Osteoblast (primary cell): Measurements from ENCODE around the gene SNRK. TPM values are rescaled to one million over a fixed set of nuclear protein-coding genes. Genes with fewer than 3 reads are reported as not detected.

ENCODE experiments used
- DNase-seq: peaks from one replicate; pipeline ENCODE4 v3.0.0; 2011; ENCODE audit warnings: low spot score, mixed read lengths; ENCODE audit not compliant: insufficient read length; ENCODE audit errors: missing footprints
- H2AFZ ChIP-seq: 2 replicates; pipeline ENCODE4 v1.6.0; 2011; ENCODE audit warnings: mild to moderate bottlenecking, low read length
- H3K27ac ChIP-seq: 2 replicates; pipeline ENCODE4 v1.5.1; 2011; ENCODE audit warnings: mild to moderate bottlenecking, low read depth, low read length, moderate library complexity
- H3K27me3 ChIP-seq: 2 replicates; pipeline ENCODE4 v1.6.0; 2012; ENCODE audit warnings: mild to moderate bottlenecking, control low read depth, inconsistent platforms, low read length, moderate library complexity; ENCODE audit not compliant: insufficient read depth
- H3K36me3 ChIP-seq: 2 replicates; pipeline ENCODE4 v1.5.1; 2011; ENCODE audit warnings: mild to moderate bottlenecking, low read length, control low read depth, moderate library complexity; ENCODE audit not compliant: insufficient read depth
- H3K4me1 ChIP-seq: 2 replicates; pipeline ENCODE4 v1.5.1; 2011; ENCODE audit warnings: mild to moderate bottlenecking, low read length, control low read depth, moderate library complexity; ENCODE audit not compliant: insufficient read depth
- H3K4me2 ChIP-seq: 2 replicates; pipeline ENCODE4 v1.6.0; 2011; ENCODE audit warnings: mild to moderate bottlenecking, low read length; ENCODE audit not compliant: insufficient read depth
- H3K4me3 ChIP-seq: fragments of 200-600 bp; sonication (generic); 3 replicates; pipeline ENCODE4 v1.5.1; 2012; ENCODE audit warnings: mild to moderate bottlenecking, low read length, inconsistent platforms; ENCODE audit not compliant: insufficient read depth
- H3K79me2 ChIP-seq: 2 replicates; pipeline ENCODE4 v1.6.0; 2012; ENCODE audit warnings: mild to moderate bottlenecking, low read length, control low read depth, inconsistent platforms; ENCODE audit not compliant: insufficient read depth
- H3K9me3 ChIP-seq: 2 replicates; pipeline ENCODE4 v1.5.1; 2011; ENCODE audit warnings: low read depth, low read length, control low read depth
- H4K20me1 ChIP-seq: 2 replicates; pipeline ENCODE4 v1.6.0; 2012; ENCODE audit warnings: mild to moderate bottlenecking, low read length, control low read depth; ENCODE audit not compliant: insufficient read depth
- total RNA-seq: library from RNA; depleted of rRNA; stranded (reverse); fragments of >200 nt; gene quantifications from 2 replicates; pipeline ENCODE4 v1.2.3, GENCODE V29; 2012
- TF ChIP-seq, protein P1 (sequence below): IDR thresholded peaks from 2 replicates; pipeline ENCODE4 v1.5.1; 2011; ENCODE audit warnings: mild to moderate bottlenecking, low read depth, low read length, moderate library complexity; ENCODE audit errors: extremely low read depth

The SNRK gene
- total RNA-seq, 1 donor, result 26.1 TPM

DNA sequence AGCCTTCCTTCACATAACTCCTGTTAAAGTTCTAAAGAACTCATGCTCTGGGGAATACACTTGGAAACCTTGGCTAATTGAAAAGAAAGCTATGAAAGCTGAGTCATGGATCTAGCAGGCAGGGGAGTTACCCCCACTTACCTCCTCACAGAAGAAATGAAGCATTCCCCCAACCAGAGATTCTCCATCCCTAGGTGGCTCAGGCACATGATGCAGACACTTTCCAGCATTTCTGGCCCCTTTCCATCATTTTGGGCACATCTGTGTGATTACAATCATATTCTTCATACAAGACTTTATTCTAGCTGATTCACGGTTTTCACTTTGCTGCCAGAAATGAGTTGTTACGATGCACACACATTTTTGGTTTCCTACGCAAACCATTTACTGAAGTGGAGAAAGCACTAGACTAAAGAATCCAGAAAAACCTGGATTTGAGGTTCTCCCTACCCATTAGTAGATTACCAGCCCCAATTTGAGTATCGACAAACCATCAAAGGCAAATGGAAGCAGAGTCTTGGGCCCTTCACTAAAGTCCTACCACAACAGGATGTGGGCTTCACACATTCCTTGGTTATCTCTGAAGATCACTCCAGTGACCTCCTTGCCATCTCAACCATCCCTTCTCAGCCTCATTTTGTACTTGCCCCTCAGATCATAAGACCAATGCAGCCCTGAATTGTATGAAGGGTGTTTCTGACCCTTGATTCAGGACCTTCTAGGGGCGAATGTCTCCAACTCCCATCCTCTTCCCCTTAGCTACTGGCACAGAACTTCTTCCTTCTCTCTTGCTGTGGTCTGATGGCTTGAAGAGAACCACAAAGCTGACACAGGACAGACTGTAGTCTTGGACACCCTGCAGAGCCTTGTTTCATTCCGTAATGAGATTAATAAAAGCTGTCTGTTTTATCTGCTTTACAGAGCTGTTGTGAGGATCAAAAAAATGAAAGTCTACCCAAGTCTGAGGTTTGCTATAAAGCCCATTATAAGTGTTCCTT is 42.5 kb upstream of the SNRK start:
- Histone ChIP-seq H4K20me1 (no peaks in the 10 kb centered on the region), H3K4me2 (no peak overlapping the region), H3K79me2 (no peaks in the 10 kb centered on the region), H3K36me3 (no peaks in the 10 kb centered on the region), H3K27ac (no peak overlapping the region), H3K4me3 (no peak overlapping the region), H2AFZ (no peak overlapping the region), H3K4me1 (no peaks in the 10 kb centered on the region), H3K27me3 (peaks cover 22% of the 10 kb centered on the region), H3K9me3 (peaks cover 2% of the 10 kb centered on the region)
- TF ChIP-seq, protein P1, sequence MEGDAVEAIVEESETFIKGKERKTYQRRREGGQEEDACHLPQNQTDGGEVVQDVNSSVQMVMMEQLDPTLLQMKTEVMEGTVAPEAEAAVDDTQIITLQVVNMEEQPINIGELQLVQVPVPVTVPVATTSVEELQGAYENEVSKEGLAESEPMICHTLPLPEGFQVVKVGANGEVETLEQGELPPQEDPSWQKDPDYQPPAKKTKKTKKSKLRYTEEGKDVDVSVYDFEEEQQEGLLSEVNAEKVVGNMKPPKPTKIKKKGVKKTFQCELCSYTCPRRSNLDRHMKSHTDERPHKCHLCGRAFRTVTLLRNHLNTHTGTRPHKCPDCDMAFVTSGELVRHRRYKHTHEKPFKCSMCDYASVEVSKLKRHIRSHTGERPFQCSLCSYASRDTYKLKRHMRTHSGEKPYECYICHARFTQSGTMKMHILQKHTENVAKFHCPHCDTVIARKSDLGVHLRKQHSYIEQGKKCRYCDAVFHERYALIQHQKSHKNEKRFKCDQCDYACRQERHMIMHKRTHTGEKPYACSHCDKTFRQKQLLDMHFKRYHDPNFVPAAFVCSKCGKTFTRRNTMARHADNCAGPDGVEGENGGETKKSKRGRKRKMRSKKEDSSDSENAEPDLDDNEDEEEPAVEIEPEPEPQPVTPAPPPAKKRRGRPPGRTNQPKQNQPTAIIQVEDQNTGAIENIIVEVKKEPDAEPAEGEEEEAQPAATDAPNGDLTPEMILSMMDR, result no peak
- no peak for DNase-seq

DNA sequence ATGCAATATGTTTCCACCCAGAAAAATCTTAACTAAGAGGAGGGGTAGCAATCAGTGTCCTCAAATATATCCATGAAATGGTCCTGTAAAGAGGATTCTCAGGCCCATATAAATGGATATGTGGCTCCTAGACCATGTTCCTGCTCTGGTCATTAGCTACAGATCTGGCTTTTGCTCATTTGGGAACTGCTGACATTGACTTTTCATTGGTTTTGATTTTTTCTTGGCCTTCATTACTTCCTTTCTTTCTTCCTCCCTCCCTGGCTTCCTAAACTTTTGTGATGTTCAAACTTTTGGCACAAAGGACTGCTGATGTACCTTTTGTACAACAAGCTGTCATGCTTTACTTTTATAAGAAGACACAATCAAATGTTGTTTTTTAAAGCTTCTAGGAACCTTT is 41.6 kb upstream of the SNRK start:
- no peak overlapping the region for H3K27ac ChIP-seq
- H3K36me3 ChIP-seq, result no peaks in the 10 kb centered on the region
- peaks cover 22% of the 10 kb centered on the region for H3K27me3 ChIP-seq
- H2AFZ ChIP-seq, result no peak overlapping the region
- TF ChIP-seq, protein P1, result no peak
- H4K20me1 ChIP-seq, result no peaks in the 10 kb centered on the region
- H3K4me2 ChIP-seq, result no peak overlapping the region
- DNase-seq, result no peak
- peaks cover 2% of the 10 kb centered on the region for H3K9me3 ChIP-seq
- H3K4me1 ChIP-seq, result no peaks in the 10 kb centered on the region
- H3K4me3 ChIP-seq, result no peak overlapping the region
- no peaks in the 10 kb centered on the region for H3K79me2 ChIP-seq

DNA sequence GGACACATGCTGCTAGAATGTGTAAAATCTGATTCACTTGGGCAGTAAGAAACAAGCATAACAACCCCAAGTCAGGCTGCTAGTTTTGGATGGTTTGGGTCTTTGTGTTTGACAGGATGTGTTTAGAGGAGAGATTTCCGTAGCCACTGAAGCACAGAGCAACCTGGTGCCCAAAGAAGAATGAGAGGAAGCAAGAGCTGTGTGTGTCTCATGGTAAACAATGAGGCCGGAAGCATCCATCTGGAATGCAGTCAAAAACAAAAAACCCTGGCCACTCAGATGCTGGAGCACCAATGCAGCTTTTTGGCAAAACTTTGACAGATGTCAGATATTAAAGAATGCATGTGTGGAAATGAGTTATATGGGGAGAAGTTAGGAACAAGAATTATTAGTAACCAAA is 39.4 kb upstream of the SNRK start:
- H3K9me3 ChIP-seq, result peaks cover 2% of the 10 kb centered on the region
- no peak overlapping the region for H3K4me3 ChIP-seq
- no peaks in the 10 kb centered on the region for H4K20me1 ChIP-seq
- H3K79me2 ChIP-seq, result no peaks in the 10 kb centered on the region
- H3K27me3 ChIP-seq, result peaks cover 25% of the 10 kb centered on the region
- no peak overlapping the region for H3K4me2 ChIP-seq
- no peaks in the 10 kb centered on the region for H3K4me1 ChIP-seq
- H3K36me3 ChIP-seq, result no peaks in the 10 kb centered on the region
- H2AFZ ChIP-seq, result no peak overlapping the region
- H3K27ac ChIP-seq, result no peak overlapping the region
- no peak for DNase-seq
- TF ChIP-seq, protein P1, result no peak

DNA sequence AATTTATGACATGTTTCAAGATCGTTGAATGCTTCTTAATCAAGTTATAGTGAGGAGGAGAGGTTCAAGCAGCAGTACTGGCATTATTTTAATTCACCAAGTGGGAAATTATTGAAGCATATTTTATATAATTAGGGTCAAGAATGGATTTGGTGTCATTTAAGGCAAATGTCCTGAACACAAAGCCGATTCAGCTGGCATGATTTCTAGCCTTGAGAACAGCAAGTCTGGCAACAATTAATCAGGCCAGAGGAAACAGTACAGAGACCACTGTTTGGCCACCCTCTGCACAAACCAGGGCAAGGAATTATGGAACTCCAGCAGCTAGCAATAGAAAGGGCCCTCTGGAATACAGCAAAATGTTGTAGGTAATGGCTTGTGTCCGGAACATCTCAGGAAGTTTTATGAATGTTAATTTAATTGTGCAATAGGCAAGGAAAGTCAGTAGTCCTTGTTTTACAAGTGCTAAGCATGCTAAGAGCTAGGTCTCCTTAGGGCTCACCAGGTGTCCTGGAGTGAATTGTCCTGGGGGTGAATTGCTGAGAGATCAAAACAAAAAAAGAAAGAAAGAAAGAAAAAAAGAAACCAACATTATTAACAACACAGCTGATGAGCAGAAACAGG is 38.7 kb upstream of the SNRK start:
- H3K4me1 ChIP-seq, result no peaks in the 10 kb centered on the region
- no peaks in the 10 kb centered on the region for H3K79me2 ChIP-seq
- no peaks in the 10 kb centered on the region for H3K9me3 ChIP-seq
- no peak overlapping the region for H3K4me2 ChIP-seq
- DNase-seq, result no peak
- H3K27ac ChIP-seq, result no peak overlapping the region
- no peaks in the 10 kb centered on the region for H4K20me1 ChIP-seq
- H3K36me3 ChIP-seq, result no peaks in the 10 kb centered on the region
- peaks cover 25% of the 10 kb centered on the region for H3K27me3 ChIP-seq
- H3K4me3 ChIP-seq, result no peak overlapping the region
- TF ChIP-seq, protein P1, result no peak
- no peak overlapping the region for H2AFZ ChIP-seq
